Measurements from ENCODE around the gene PRRX1.

Gene PRRX1

GRCh38 chr1:170770254-170770653, 106.3 kb downstream of the PRRX1 start:
- DNase-seq: no peak

- no peak for DNase-seq
These were observed 112.3 kb downstream of the PRRX1 start for GRCh38 chr1:170776252-170776651.

- no peak for DNase-seq
These were observed 112.8 kb downstream of the PRRX1 start for GRCh38 chr1:170776777-170777176.

Measured in activated CD8-positive, alpha-beta memory T cell treated with anti-CD3 and anti-CD28 coated beads, Interleukin-2, amount 50 U/mL, for 48 hours (primary cell).